ENCODE results near the gene SPAG4.

SPAG4 gene

DNA sequence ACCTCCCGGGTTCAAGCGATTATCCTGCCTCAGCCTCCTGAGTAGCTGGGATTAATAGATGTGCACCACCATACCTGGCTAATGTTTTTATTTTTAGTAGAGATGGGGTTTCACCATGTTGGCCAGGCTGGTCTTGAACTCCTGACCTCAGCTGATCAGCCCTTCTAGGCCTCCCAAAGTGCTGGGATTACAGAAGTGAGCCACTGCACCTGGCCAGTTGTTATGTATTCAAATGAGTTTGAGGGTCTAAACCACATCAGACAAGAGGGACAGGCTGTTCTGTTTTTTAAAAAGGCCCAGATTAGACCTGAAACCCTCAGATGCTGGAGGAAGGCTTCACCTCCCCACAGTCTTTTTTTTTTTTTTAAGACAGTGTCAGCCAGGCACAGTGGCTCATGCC is 4.1 kb upstream of the SPAG4 start:
- no peaks in the 10 kb centered on the region for H3K36me3 ChIP-seq (ENCODE audit: control insufficient read depth, insufficient read depth, low read length)
- TF ChIP-seq, protein P1, sequence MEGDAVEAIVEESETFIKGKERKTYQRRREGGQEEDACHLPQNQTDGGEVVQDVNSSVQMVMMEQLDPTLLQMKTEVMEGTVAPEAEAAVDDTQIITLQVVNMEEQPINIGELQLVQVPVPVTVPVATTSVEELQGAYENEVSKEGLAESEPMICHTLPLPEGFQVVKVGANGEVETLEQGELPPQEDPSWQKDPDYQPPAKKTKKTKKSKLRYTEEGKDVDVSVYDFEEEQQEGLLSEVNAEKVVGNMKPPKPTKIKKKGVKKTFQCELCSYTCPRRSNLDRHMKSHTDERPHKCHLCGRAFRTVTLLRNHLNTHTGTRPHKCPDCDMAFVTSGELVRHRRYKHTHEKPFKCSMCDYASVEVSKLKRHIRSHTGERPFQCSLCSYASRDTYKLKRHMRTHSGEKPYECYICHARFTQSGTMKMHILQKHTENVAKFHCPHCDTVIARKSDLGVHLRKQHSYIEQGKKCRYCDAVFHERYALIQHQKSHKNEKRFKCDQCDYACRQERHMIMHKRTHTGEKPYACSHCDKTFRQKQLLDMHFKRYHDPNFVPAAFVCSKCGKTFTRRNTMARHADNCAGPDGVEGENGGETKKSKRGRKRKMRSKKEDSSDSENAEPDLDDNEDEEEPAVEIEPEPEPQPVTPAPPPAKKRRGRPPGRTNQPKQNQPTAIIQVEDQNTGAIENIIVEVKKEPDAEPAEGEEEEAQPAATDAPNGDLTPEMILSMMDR (IDR thresholded peaks at IDR 0.05; ENCODE audit: insufficient read depth, low read length, poor library complexity, severe bottlenecking), result no peak
- H3K4me3 ChIP-seq (replicated peaks; ENCODE audit: low read depth, low read length), result no peak overlapping the region
- no peaks in the 10 kb centered on the region for H3K27me3 ChIP-seq (replicated peaks; ENCODE audit: control insufficient read depth, insufficient read depth, low read length)
- peak; percentile 78 for DNase-seq (ENCODE audit: extremely low read depth, insufficient read length)

DNA sequence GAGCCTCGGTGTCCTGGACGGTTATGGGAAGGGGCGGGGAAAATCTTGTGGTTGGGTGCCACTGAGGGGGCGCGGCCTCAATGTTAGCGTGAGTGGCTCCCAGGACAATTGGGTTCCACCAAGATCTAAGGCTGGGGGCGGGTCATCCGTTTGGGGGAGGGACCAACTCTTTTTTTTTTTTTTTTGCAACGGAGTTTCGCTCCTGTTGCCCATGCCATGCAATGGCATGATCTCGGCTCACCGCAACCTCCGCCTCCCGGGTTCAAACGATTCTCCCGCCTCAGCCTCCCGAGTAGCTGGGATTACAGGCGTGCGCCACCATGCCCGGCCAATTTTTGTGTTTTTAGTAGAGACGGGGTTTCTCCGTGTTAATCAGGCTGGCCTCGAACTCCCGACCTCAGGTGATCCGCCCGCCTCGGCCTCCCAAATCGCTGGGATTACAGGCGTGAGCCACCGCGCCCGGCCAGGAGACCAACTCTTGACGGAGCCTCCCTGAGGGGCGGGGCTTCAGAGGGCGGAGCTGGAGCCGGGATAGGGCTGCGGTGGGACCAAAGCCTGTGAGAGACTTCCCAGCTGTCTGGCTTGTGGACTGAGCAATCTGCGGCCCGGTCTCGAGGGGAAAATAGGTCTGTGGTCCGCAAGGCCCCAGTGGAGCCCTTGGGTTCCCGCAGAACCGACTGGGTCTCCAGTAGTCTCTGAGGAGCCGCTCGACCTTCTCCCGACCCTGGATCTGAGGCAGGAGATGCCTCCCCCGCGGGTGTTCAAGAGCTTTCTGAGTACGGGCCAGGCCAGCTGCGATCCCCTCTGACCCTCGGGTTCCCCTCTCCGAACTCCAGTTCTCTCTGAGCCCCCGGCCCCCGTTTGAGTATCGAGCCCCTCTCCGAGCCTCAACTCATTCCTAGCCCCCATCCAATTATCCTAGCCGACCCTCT is 1.1 kb downstream of the SPAG4 start:
- DNase-seq (ENCODE audit: extremely low read depth, insufficient read length), result peak; percentile 78
- peak overlapping the region; percentile 74 for H3K4me3 ChIP-seq (replicated peaks; ENCODE audit: low read depth, low read length)
- TF ChIP-seq, protein P1 (IDR thresholded peaks at IDR 0.05; ENCODE audit: insufficient read depth, low read length, poor library complexity, severe bottlenecking), result no peak
- no peaks in the 10 kb centered on the region; the same call in 1 of the 2 replicates for H3K36me3 ChIP-seq (ENCODE audit: control insufficient read depth, insufficient read depth, low read length)
- no peaks in the 10 kb centered on the region for H3K27me3 ChIP-seq (replicated peaks; ENCODE audit: control insufficient read depth, insufficient read depth, low read length)

DNA sequence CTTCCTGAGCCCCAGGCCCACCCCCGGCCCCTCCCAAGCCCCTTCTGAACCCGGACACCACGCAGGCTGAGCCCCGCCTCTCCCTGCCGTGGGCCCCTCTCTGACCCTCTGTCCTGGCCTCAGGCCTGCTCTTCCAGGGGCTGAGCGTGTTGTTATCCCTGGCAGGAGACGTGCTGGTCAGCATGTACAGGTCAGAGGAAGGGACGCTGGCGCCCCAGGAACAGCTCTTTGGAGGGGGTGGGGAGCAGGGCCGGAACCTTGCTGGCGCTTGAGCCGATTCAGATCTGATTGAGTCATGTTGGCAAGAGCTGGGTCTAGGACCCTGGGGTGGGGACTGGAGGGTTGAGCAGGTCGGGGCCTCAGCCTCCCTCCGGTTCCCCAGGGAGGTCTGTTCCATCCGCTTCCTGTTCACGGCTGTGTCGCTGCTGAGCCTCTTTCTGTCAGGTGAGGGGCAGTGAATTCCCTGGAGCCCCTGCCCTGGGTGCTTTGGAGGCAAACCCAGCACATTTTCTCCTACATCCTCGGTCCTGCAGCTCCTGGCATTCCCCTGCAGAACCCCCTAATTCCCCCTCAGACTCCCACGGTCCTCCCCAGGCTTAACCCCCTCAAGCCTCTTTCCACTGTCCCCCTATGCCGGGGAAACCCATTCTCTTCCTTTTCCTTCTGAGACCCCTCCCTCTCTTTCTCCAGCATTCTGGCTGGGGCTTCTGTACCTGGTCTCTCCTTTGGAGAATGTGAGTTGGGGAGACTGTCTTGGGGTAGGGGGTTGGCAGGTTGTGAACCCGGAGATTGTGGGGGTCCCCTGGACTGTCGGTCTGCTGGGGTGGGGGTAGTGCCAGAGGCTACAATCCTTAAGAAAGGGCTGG is 2.0 kb downstream of the SPAG4 start:
- TF ChIP-seq, protein P1 (IDR thresholded peaks at IDR 0.05; ENCODE audit: insufficient read depth, low read length, poor library complexity, severe bottlenecking), result peak; percentile 31
- DNase-seq (ENCODE audit: extremely low read depth, insufficient read length), result peak; percentile 73
- H3K36me3 ChIP-seq (ENCODE audit: control insufficient read depth, insufficient read depth, low read length), result no peaks in the 10 kb centered on the region; the same call in 1 of the 2 replicates
- no peaks in the 10 kb centered on the region for H3K27me3 ChIP-seq (replicated peaks; ENCODE audit: control insufficient read depth, insufficient read depth, low read length)
- H3K4me3 ChIP-seq (replicated peaks; ENCODE audit: low read depth, low read length), result peak overlapping the region; percentile 74

DNA sequence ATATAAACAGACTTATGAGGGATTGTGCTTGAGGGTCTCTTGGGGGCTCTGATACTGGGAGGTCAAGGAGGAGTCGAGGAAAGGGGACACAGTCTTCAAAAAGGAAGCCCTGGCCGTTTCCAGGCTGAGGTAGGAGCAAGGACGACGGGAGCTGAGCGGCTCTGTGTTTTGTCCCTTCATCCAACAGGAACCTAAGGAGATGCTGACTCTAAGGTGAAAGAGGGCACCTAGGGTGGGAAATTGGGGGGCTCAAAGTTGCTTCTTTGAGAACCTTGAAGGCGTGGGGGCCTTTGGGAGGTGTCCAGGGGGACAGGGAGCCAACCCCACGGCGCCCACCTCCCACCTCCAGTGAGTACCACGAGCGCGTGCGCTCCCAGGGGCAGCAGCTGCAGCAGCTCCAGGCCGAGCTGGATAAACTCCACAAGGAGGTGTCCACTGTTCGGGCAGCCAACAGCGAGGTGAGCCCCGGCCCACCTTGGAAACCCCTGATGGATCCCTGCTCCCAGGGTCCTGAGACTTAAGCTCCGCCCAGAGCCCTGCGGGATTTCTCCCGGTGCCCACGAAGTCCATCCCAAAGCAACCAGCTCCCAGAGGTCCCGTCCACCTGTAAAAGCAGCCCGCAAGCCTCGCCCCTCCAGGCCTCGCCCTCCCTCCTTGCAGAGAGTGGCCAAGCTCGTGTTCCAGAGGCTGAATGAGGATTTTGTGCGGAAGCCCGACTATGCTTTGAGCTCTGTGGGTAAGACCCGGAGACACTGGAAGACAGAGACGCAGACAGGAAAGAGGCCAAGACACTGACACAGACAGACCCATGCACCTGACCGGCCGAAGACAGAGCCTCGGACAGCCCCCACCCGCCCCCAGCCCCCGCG is 2.9 kb downstream of the SPAG4 start:
- DNase-seq (ENCODE audit: extremely low read depth, insufficient read length), result no peak
- H3K4me3 ChIP-seq (replicated peaks; ENCODE audit: low read depth, low read length), result peak overlapping the region; percentile 74
- TF ChIP-seq, protein P1 (IDR thresholded peaks at IDR 0.05; ENCODE audit: insufficient read depth, low read length, poor library complexity, severe bottlenecking), result no peak

More for the DNA sequence above, 2.9 kb downstream of the SPAG4 start:
- Histone ChIP-seq H3K36me3 (ENCODE audit: control insufficient read depth, insufficient read depth, low read length) (no peaks in the 10 kb centered on the region; the same call in 1 of the 2 replicates), H3K27me3 (replicated peaks; ENCODE audit: control insufficient read depth, insufficient read depth, low read length) (no peaks in the 10 kb centered on the region)
